Measurements from ENCODE around the gene CASP1.
"Not testable (repeated sequence)": the region's sequence is repeated elsewhere in the genome, so short reads cannot be mapped to it uniquely, and the experiment has no call there.

DNA sequence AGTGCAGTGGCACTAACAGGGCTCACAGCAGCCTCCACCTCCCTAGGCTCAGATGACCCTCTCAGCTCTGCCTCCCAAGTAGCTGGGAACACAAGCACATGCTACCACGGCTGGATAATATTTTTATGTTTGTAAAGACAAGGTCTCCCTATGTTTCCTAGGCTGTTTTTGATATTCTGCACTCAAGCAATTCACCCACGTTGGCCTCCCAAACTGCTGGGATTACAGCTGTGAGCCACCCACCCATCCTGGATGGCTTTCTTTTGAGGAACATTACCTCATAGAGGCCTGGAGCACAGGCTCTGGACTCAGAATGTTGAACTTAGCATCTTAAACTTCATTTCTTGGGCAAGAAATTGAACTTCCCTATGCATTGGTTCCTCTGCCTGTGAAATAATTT, 37.1 kb upstream of the CASP1 start:
- TF ChIP-seq, protein P1, sequence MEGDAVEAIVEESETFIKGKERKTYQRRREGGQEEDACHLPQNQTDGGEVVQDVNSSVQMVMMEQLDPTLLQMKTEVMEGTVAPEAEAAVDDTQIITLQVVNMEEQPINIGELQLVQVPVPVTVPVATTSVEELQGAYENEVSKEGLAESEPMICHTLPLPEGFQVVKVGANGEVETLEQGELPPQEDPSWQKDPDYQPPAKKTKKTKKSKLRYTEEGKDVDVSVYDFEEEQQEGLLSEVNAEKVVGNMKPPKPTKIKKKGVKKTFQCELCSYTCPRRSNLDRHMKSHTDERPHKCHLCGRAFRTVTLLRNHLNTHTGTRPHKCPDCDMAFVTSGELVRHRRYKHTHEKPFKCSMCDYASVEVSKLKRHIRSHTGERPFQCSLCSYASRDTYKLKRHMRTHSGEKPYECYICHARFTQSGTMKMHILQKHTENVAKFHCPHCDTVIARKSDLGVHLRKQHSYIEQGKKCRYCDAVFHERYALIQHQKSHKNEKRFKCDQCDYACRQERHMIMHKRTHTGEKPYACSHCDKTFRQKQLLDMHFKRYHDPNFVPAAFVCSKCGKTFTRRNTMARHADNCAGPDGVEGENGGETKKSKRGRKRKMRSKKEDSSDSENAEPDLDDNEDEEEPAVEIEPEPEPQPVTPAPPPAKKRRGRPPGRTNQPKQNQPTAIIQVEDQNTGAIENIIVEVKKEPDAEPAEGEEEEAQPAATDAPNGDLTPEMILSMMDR (IDR thresholded peaks at IDR 0.05) = not testable (repeated sequence)
- not testable (repeated sequence) for TF ChIP-seq POLR2A (IDR thresholded peaks at IDR 0.05)

All from prostate gland (tissue), 2 donors.